Transverse colon (tissue), 4 donors: ENCODE results near the gene MARS1.

Source experiments
- CTCF ChIP-seq, 5 experiments: fragments of 200-600 bp in 3 of 5; fragments of 450-650 bp in 2 of 5; sonication (generic) in 3 of 5; IDR thresholded peaks; 1 replicate in 2 of 5; 2 replicates in 3 of 5; pipeline ENCODE4 v1.5.1; 2016 to 2017; ENCODE audit warnings: antibody characterized with exemption in 5 of 5, inconsistent platforms in 3 of 5, mild to moderate bottlenecking in 2 of 5, moderate library complexity in 1 of 5
- POLR2A ChIP-seq: fragments of 450-650 bp; IDR thresholded peaks from one replicate; pipeline ENCODE4 v1.6.1; 2016; ENCODE audit warnings: antibody characterized with exemption, mild to moderate bottlenecking, moderate library complexity
- POLR2AphosphoS5 ChIP-seq, 3 donors: sonication (generic); formaldehyde crosslinking; IDR thresholded peaks; one replicate each; pipeline ENCODE4 v1.6.1; 2016; ENCODE audit warnings: antibody characterized with exemption in 3 of 3

DNA sequence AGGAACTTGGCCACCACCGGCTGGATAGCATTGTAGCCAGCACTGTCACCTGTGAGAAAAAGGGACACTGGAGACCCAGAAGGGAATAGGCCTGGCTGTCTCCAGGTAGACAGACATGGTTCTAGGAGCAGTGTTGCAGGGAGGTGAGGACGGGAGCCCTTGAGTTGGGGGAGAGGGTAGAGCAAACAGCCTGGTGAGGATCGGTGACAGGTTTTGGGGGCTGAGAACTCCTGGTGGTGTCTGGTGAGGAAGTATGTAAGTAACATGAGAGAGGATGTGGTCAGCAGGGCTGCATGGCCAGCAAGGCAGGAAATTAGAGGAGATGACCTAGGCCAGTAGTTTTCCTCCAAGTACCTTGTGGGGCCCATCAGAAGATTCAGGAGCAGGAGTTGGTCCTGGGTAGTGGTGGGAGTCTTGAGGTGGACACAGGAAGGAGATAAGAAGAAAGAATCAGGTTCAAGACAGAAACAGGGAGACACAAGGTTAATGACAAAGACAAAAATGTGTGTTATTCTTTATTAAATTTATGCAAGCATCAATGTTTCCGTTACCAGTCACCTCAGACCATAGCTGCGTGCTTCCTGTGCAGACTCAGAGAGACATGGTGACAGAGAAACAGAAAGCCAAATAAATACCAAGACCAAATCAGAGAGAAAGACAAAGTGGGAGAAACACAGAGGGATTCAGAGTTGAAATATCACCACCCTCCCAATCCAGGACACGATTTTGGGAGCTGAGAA lies 8.3 kb upstream of the MARS1 start, which contains the start of gene ARHGAP9:
- TF ChIP-seq POLR2AphosphoS5 (IDR thresholded peaks at IDR 0.05) (peak in 1 of 3 donors; percentile 8), POLR2A (peak; percentile 24), CTCF (IDR thresholded peaks at IDR 0.05) (no peak)
